IPS-18c (cell line): ENCODE results near the gene CACHD1.
A peak's percentile ranks its signal among the peaks of the same experiment; 100 is the strongest.

Experiments
- H3K4me3 ChIP-seq: 2 replicates; pipeline ENCODE4 v1.7.0; 2013; ENCODE audit warnings: low read depth, mild to moderate bottlenecking, low read length, moderate library complexity; ENCODE audit not compliant: insufficient read depth
- H3K9me3 ChIP-seq: one replicate; pipeline ENCODE4 v1.6.1; 2013; ENCODE audit warnings: mild to moderate bottlenecking, low read length, moderate library complexity; ENCODE audit not compliant: control insufficient read depth, insufficient read depth

CACHD1 gene

DNA sequence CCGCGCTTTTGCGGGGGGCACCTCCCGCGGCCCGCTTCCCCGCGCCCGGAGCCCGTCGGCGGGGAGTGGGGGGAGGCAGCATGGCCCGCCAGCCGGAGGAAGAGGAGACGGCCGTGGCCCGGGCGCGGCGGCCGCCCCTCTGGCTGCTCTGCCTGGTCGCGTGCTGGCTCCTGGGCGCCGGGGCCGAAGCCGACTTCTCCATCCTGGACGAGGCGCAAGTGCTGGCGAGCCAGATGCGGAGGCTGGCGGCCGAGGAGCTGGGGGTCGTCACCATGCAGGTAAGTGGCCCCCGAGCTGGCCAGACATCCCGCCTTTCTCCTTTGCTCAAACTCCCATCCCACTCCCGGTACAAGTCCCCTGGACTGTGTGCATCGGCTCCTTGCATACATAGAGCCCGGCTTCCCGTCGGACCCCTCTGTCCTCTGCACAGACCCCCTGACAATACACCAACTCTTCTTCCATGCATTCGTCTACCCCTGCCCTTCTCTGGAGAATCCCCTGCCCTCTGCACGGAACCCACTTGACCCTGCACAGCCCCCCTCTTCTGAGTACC is 812 bp downstream of the CACHD1 start:
- H3K4me3 ChIP-seq = peak overlapping the region; percentile 92

DNA sequence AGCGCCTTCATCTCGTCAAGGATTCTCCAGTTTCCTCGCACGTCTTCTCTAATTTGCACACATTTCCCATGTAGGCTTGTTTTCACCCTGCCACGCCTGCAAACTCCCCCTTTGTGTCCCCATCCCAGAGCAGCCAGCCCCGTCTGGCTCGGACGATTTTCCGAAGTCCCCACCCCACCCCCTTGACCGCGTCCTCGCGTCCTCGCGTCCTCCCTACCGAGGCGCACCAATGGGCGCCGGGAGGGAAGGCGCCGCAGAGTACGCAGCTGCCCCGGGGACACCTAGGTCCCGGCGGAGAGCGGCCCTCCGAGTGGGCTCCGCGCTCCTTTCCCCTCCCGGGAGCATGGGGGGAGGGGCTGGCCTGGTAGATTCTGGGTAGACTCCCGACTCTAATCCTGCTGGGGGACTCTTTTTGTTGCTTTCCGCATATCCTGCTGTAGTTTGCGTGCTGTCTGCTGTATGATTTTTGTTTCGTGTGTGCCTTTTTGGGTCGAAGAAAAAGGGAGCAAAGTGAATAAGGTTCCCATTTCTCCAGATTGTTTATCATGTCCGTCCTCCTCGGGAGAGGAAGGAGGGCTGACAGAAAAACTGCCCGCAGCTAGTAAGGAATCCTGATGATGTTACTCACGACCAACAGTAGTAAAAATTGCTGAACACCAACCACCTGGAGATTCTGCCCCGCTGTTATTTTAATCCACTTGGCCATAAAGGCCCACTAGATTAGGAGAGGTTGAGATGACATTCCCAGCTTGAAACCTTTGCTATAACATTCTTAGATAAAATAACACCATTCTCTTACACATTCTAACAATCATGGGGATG is 1.5 kb downstream of the CACHD1 start:
- peak overlapping the region; percentile 92 for H3K4me3 ChIP-seq
- no peaks in the 10 kb centered on the region for H3K9me3 ChIP-seq

More for the DNA sequence above, 812 bp downstream of the CACHD1 start:
- no peaks in the 10 kb centered on the region for H3K9me3 ChIP-seq

DNA sequence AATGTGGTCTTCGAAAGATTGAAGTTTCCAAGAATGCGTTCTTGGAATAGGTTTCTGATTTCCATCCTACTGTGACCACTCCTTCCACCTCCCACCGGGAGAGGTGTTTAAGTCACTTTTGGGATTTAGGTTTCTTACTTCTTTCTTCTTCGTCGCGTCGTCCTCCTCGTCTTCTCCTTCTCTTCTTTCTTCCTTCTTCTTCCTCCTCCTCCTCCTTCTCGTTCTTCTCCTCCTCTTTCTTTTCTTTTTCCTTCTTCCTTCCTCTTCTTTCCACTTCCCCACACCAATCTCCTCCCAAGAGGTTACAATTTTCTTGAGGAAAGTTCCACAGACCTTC is 2.1 kb downstream of the CACHD1 start:
- no peaks in the 10 kb centered on the region for H3K9me3 ChIP-seq
- H3K4me3 ChIP-seq = peak overlapping the region; percentile 92

DNA sequence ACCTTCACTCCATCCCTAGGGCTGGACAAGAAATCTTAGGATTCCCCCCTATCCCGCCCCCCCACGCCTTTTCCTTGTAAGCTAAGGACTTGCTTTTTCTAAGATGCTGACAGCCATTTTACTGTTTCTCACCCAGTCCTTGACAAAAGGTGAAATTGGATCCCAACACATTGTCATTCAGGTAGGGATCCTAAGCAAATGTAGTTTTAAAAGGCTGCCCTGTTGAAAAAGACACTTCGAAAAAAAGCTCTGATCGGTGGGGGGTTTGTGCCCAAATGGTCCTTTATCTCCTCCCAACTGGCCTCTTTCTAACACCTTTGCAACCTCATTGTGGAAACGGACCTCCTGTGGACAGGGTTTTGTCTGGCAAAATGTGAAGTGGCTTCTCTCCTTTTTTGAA is 2.9 kb downstream of the CACHD1 start:
- peak overlapping the region; percentile 92; the same call in 1 of the 2 replicates for H3K4me3 ChIP-seq
- no peaks in the 10 kb centered on the region for H3K9me3 ChIP-seq

DNA sequence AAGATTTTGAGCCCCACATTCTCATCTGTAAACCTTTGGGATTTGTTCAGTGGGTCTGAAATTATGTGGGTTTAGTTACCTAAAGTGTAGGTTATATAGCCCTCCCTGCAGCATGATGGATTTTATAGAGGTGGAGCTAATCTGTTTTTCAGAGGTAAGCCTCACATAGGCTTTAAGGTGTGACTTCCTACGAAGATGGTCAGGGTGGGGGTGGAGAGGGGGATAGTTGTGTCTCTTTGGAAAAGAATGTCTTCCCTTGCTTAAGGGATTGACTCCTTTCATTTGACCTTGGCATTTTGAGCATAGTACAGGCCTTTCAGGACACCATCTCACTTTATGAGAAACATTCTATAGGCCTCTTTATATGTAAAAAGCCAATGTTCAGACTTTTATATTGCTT is 3.4 kb downstream of the CACHD1 start:
- Histone ChIP-seq H3K9me3 (no peaks in the 10 kb centered on the region), H3K4me3 (peak overlapping the region; percentile 46)

DNA sequence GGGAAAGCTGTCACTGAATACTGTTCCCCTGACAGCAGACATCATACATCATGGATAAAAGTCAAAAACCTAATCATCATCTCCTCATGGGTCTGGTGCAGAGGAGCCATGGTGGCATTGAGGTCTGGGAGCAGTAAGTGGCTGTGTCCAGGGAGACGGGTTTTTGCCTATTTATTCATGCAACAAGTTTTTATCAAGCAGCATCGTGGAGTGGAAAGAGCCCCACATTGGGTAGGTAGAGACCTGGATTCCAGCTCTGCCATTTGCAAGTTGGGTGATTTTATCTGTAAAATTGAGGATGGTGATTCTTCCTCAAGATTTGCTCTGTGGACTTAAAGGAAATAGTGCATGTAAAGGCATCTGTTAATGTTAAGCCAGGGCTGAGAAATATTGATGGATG is 4.2 kb downstream of the CACHD1 start:
- Histone ChIP-seq H3K9me3 (no peaks in the 10 kb centered on the region), H3K4me3 (peak overlapping the region; percentile 28)

DNA sequence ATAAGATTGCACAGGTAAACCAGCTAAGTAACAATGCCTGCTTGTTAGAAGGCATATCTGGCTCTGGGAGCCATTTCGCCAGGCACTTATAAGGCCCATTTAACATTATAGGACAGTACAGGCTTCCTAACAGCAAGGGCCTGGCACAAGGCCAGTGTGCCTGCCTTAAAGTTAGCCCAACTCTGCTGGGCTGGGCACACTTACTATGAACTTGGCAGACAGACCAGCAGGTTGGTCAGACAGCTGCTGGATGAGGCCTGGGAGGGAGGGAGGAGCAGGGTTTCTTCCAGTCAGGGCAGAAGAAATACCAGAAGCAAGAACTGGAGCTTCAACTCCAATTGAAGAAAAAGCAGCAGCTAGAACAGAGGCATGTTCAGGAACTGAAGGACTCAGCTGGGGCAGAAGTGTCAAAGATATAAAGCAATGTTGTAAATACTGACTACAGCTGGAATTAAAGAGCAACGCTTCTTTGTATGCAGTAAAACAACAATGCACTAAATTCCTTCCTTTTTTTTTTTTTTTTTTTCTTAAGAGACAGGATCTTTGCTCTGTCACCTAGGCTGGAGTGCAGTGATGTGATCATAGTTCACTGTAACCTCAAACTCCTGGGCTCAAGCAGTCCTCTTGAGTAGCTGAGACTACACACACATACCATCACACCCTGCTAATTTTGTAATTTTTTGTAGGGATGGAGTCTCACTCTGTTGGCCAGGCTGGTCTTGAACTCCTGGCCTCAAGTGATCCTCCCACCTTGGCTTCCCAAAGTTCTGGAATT is 4.9 kb downstream of the CACHD1 start:
- H3K9me3 ChIP-seq = no peaks in the 10 kb centered on the region
- H3K4me3 ChIP-seq = peak overlapping the region; percentile 28

DNA sequence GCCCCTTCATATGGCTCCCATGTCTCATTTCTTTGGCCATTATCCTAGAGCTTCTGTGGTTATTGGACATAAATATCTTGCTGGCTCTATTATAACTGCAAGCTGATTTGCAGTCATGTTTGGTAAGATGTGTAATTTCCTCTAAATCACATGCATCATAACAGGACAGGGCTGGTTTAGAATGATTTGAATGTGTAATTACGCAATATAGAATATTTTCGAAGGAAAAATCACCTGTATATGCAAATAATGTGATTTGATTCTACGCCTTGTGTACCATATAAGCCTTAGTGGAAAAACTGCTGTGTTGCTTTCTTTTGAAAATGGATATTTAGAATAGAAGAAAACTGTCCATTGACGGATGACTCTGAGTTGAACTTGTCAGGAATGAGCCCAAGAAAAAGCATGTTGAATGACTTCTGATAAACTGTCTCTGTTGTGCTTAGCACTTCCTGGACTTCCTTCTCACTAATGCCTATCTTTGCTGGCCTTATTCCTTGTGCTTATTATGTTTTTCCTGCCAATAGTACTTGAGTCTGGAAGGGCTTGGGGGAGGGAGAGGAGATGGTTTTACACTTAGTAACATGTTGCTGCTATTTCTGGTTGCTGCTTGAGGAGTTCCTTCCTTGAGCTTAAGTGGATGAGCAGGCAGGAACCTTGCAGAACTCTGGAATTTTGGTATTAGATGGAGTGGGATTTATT is 6.5 kb downstream of the CACHD1 start:
- no peak overlapping the region for H3K4me3 ChIP-seq
- H3K9me3 ChIP-seq = no peaks in the 10 kb centered on the region

DNA sequence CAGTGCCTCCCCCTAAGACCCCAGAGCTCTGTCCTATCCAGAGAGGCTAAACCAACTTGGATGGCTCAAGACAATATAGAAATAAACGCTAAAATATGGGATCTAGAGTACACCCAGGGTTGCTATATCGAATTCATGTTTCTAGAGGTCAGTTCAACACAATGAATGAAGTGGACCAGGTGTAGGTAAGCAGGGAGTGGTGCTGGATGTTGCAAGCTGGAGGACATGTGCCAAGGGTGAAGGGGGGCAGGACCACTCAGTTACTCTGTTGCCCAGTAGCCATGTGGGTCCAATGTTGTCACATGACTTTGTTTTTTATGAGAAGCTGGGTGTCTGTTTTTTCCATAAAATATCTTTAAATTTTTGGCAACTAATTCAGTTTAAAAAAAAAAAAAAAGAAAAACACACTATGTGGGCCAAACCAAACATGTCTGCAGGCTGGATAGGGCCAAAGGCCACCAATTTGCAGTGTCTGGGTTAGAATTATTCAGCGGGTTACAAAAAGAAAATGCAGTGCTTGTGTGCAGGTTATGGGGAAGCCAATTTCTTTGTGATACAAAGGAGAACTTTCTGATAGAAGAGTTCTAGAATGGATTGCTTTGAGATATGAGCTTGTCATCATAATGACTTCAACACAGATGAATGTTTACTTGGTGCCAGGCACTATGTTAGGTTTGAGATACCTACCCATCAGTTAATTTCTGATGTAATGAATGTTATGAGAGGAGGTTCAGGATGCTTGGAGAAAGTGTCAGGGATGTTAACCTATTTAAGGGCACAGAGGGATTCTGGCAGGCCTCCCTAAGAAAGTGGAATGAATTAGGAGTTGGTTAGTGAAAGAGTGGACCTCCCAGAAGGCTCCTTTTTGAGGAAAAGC is 8.9 kb downstream of the CACHD1 start:
- Histone ChIP-seq H3K9me3 (no peaks in the 10 kb centered on the region), H3K4me3 (no peak overlapping the region)

DNA sequence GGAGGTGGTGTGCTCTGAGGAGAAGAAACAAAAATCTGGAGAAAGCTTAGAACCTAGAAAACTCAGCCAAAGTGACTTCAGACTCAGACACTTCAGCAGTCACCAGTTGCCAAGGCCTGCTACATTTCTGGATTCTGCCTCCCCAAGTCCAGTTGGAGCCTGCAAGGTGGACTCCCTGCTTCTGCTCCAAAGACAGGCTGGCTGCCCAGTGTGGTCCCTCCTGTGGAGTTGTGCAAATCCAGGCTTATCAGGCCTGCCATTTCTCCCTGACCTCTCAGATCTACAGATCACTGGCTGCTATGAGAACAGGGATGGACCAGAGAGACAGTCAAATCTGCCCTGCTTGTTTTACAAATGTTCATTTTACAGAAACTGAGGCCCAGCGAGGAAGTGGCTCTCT is 9.9 kb downstream of the CACHD1 start:
- Histone ChIP-seq H3K9me3 (no peaks in the 10 kb centered on the region), H3K4me3 (no peak overlapping the region)

DNA sequence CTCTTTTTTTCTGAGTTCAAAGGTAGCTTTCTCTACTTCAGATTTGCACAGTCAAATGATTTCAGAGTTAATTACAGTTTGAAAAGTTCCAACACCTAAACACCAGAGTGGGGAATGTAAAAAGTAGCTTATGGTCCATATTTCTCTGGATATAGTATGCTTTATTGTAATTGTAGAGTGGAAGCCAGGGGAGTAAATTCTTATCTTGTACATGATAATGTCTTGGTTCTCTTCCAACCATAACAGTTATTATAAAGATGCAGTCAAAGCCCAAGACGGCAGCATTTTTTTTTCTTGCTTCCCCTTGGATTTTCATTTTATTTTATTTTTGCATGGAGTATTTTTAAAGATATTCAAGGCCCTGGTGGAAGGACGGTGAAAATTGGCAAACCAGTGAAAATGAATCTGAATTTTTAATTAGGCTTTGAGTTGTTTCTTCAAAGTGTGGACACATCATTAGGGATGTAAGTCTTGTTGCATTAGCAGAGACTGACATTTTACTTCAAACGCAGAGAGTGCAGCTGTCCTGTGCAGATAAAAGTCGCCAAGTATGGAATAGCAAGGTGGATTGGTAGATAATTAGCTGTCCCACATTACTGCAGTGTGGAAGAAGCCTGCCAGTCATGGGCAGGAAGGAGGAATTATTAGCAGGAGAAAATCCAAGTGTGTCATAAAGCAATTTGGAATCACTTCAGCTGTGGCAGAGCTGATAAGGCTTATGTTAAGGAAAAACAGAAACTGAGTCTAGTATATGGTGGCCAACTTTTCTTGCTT is 11.3 kb downstream of the CACHD1 start:
- H3K4me3 ChIP-seq = no peak overlapping the region
- H3K9me3 ChIP-seq = no peaks in the 10 kb centered on the region

DNA sequence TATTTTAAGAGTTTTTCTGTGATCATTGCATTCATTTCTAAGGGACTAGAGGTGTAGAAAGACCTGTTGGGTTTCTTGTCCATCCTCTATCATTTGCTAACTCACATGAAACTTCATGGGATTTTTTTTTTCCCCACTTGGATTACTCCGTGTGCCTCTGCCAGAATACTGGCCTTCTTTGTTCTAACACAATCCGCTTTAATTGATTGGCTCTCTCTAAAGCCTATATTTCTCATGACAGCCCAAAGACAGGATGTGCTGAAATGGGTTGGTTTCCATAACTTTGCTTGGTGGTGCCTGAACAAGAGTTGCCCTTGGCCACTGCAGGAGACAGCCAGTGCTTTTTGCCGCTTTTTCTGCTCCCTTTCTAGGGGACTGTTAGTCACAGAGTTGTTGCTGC is 12.2 kb downstream of the CACHD1 start:
- no peak overlapping the region for H3K4me3 ChIP-seq
- H3K9me3 ChIP-seq = no peaks in the 10 kb centered on the region

DNA sequence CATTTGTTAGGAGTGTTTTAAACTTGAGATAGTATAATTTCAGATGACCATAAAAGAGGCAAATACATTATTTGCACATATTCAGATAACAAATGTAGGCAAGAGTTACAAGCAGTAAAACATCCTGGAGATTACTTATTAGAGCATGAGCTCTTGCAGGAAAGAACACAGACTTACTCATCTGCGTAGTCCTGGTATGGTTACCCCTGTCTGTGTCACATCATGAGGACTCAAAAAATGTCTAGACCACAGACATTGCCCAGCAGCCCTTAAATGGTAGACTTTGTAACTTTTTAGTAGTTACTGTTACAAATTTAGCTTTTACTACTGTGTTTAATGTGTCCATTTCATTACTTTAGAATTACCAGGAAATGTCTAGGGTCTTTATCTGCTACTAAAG is 12.8 kb downstream of the CACHD1 start:
- no peak overlapping the region for H3K4me3 ChIP-seq
- no peaks in the 10 kb centered on the region for H3K9me3 ChIP-seq

DNA sequence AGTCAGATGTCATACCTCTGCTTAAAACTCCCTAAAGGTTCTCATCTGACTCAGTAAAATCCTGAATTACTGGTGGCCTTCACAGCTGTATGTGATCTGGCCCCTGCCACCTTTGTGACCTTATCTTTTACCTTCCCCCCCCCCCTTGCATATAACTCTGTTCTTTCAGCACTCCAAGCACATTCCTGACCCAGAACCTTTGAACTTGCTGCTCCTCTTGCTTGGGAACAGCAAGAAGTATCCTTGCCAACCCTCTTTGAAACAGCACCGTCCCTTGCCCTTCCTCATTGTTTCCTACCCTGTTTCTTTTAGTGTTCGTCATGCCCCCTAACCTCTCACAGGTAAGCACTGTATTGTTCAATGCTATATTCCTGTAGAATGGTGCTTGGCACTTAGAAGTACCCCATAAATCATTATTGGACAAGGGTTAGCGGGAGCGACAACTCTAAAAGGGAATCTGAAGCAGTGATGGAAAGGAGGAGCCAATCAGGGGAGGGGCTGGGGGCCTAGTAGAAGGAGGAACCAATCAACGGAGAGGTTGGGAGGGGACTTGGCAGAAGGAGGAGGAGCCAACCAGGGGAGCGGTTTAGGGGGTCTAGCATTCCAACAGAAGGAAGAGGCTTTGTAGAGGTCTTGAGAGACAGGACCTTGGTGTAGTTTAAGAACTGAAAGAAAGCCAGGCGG is 13.9 kb downstream of the CACHD1 start:
- Histone ChIP-seq H3K4me3 (no peak overlapping the region), H3K9me3 (no peaks in the 10 kb centered on the region)

DNA sequence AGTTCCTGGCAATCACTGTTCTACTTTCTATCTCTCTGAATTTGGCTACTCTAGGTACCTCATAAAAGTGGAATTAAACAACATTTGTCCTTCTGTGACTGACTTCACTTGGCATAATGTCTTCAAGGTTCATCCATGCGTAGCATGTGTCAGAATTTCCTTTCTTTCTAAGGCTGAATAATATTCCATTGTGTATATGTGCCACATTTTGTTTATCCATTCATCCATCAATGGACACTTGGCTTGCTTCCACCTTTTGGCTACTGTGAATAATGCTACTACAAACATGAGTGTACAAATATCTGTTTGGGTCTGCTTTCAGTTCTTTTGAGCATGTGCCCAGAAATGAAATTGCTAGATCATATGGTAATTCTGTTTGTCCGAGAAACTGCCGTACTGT is 14.7 kb downstream of the CACHD1 start:
- Histone ChIP-seq H3K9me3 (no peaks in the 10 kb centered on the region), H3K4me3 (no peak overlapping the region)

DNA sequence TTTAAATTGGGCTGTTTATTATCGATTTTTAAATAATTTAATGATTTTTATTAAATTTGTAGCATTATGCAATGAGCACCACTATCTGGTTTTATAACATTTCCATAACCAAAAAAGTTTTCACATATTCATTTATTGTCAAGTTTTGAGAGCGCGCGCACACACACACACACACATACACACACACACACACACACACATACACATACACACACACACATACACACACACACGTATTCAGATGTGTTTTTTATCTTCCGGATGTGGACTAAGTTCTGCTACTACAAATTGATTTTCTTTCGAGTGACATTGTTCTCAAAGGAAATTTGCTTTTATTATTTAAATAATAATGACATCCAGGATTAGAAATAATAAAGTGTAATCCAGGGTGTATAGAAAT is 16.3 kb downstream of the CACHD1 start:
- no peak overlapping the region for H3K4me3 ChIP-seq

More for the DNA sequence above, 16.3 kb downstream of the CACHD1 start:
- no peaks in the 10 kb centered on the region for H3K9me3 ChIP-seq
